ENCODE measurements around the gene SMARCE1.

- TF ChIP-seq, protein P1, sequence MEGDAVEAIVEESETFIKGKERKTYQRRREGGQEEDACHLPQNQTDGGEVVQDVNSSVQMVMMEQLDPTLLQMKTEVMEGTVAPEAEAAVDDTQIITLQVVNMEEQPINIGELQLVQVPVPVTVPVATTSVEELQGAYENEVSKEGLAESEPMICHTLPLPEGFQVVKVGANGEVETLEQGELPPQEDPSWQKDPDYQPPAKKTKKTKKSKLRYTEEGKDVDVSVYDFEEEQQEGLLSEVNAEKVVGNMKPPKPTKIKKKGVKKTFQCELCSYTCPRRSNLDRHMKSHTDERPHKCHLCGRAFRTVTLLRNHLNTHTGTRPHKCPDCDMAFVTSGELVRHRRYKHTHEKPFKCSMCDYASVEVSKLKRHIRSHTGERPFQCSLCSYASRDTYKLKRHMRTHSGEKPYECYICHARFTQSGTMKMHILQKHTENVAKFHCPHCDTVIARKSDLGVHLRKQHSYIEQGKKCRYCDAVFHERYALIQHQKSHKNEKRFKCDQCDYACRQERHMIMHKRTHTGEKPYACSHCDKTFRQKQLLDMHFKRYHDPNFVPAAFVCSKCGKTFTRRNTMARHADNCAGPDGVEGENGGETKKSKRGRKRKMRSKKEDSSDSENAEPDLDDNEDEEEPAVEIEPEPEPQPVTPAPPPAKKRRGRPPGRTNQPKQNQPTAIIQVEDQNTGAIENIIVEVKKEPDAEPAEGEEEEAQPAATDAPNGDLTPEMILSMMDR (IDR thresholded peaks at IDR 0.05; ENCODE audit: low read depth, low read length, poor library complexity, severe bottlenecking), result no peak
- TF ChIP-seq EZH2phosphoT487 (IDR thresholded peaks at IDR 0.05; ENCODE audit: borderline replicate concordance, low read length), result no peak
Measured at GRCh38 chr17:40648384-40648968, 858 bp upstream of the SMARCE1 start.

Measured in DOHH2 (cell line).